Glutamatergic neuron (in vitro differentiated cells): ENCODE measurements around the gene COX5A. TPM values are rescaled to one million over a fixed set of nuclear protein-coding genes. Genes with fewer than 3 reads are reported as not detected.
A peak's percentile ranks its signal among the peaks of the same experiment; 100 is the strongest.
"Not testable (repeated sequence)": the region's sequence is repeated elsewhere in the genome, so short reads cannot be mapped to it uniquely, and the experiment has no call there.

ENCODE experiments used
- DNase-seq: peaks from one replicate; pipeline ENCODE4 v3.0.0; 2022
- H3K27ac Mint-ChIP-seq: one replicate; pipeline ENCODE4 v1.8.0; 2020; ENCODE audit warnings: mild to moderate bottlenecking, mixed read lengths, inconsistent platforms; ENCODE audit not compliant: unreplicated experiment
- H3K27me3 Mint-ChIP-seq: one replicate; pipeline ENCODE4 v1.8.0; 2020; ENCODE audit warnings: mild to moderate bottlenecking, moderate library complexity, mixed read lengths, inconsistent platforms; ENCODE audit not compliant: unreplicated experiment
- H3K36me3 Mint-ChIP-seq: one replicate; pipeline ENCODE4 v1.8.0; 2020; ENCODE audit warnings: mild to moderate bottlenecking, mixed read lengths, inconsistent platforms; ENCODE audit not compliant: unreplicated experiment
- H3K4me1 Mint-ChIP-seq: one replicate; pipeline ENCODE4 v1.8.0; 2020; ENCODE audit warnings: mild to moderate bottlenecking, low read depth, mixed read lengths, inconsistent platforms; ENCODE audit not compliant: unreplicated experiment
- H3K4me3 Mint-ChIP-seq: one replicate; pipeline ENCODE4 v1.8.0; 2020; ENCODE audit warnings: mild to moderate bottlenecking, mixed read lengths, inconsistent platforms; ENCODE audit not compliant: unreplicated experiment
- H3K9me3 Mint-ChIP-seq: one replicate; pipeline ENCODE4 v1.8.0; 2020; ENCODE audit warnings: mild to moderate bottlenecking, moderate library complexity, mixed read lengths, inconsistent platforms; ENCODE audit not compliant: unreplicated experiment
- total RNA-seq: library from RNA; stranded (reverse); fragmentation: NEBNext Ultra II Directional; extraction: Animal tissue kit (Norgen Biotek cat#: 25700); gene quantifications from one replicate; pipeline ENCODE4 v1.2.1, GENCODE V29; 2021; ENCODE audit not compliant: unreplicated experiment
- TF ChIP-seq, protein P1 (sequence below): fragments of 200-600 bp; sonication (generic); IDR thresholded peaks from one replicate; pipeline ENCODE4 v1.5.0; 2021; ENCODE audit not compliant: partially characterized antibody, unreplicated experiment

COX5A gene
- total RNA-seq, 1 donor from 2014 or later = 219 TPM

DNA sequence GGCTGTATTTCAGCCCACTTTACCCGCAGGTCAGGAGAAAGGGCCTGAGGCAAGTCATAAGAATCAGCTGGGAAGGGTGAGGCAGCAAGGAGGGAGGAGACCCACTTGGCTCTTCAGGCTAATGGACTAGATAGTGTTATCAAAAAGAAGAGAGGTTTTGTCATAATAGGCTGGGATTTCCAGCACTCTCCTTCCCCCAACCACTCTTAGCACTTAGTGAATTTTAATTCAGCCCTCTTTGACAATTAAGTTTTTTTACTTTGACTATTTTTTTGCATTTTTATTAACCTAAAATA lies 47.3 kb downstream of the COX5A start:
- TF ChIP-seq, protein P1, sequence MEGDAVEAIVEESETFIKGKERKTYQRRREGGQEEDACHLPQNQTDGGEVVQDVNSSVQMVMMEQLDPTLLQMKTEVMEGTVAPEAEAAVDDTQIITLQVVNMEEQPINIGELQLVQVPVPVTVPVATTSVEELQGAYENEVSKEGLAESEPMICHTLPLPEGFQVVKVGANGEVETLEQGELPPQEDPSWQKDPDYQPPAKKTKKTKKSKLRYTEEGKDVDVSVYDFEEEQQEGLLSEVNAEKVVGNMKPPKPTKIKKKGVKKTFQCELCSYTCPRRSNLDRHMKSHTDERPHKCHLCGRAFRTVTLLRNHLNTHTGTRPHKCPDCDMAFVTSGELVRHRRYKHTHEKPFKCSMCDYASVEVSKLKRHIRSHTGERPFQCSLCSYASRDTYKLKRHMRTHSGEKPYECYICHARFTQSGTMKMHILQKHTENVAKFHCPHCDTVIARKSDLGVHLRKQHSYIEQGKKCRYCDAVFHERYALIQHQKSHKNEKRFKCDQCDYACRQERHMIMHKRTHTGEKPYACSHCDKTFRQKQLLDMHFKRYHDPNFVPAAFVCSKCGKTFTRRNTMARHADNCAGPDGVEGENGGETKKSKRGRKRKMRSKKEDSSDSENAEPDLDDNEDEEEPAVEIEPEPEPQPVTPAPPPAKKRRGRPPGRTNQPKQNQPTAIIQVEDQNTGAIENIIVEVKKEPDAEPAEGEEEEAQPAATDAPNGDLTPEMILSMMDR = no peak
- H3K4me1 Mint-ChIP-seq = peaks cover 6% of the 10 kb centered on the region
- no peaks in the 10 kb centered on the region for H3K36me3 Mint-ChIP-seq
- peak overlapping the region; percentile 95 for H3K27ac Mint-ChIP-seq
- H3K4me3 Mint-ChIP-seq = peak overlapping the region; percentile 87
- H3K9me3 Mint-ChIP-seq = peaks cover 4% of the 10 kb centered on the region
- DNase-seq = no peak
- peaks cover 2% of the 10 kb centered on the region for H3K27me3 Mint-ChIP-seq

DNA sequence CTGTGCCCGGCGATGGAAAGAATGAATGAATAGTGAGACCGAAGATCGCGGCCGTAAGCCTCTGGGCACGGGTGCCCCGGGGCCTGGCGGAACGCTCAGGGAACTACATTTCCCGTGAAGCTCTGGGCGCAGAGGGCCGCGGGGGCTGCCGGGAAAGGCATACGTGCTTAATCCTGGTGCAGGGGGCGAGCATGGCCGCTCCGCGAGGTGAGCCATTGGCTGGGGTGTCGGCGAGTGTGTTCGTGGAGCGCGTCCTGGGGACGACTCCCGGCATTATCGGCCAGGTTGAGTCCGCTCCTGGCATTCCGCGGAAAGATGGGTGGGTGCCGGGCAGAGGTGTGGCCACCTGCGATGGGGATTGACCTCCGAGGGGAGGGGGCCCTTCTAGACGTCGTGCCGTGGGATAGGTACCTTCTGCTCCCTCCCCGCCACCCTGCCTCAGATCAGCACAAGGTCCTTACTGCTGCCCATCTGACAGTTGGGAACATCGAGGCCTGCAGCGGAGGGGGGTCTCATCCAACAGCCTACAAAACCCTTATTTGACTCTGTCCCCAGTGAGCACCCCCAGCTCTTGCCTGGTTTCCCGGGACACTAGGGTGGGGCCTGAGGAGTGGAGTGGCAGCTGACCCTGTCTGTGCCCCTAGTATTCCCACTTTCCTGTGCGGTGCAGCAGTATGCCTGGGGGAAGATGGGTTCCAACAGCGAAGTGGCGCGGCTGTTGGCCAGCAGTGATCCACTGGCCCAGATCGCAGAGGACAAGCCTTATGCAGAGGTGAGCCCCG lies 47.8 kb downstream of the COX5A start, which contains the start of gene MPI:
Gene MPI, plus strand, starts transcription at position 160 of the 782 bp plus-strand sequence. Its CDS starts 32 bp downstream, at position 192.
- peak within 1 kb of the TSS; percentile 87 for H3K4me3 Mint-ChIP-seq
- H3K36me3 Mint-ChIP-seq = no peaks in the 10 kb centered on the region
- TF ChIP-seq, protein P1 = peak; percentile 33
- DNase-seq = peak; percentile 94
- peaks cover 2% of the 10 kb centered on the region for H3K27me3 Mint-ChIP-seq
- peaks cover 4% of the 10 kb centered on the region for H3K9me3 Mint-ChIP-seq
- H3K27ac Mint-ChIP-seq = peak within 1 kb of the TSS; percentile 95
- H3K4me1 Mint-ChIP-seq = peaks cover 6% of the 10 kb centered on the region

DNA sequence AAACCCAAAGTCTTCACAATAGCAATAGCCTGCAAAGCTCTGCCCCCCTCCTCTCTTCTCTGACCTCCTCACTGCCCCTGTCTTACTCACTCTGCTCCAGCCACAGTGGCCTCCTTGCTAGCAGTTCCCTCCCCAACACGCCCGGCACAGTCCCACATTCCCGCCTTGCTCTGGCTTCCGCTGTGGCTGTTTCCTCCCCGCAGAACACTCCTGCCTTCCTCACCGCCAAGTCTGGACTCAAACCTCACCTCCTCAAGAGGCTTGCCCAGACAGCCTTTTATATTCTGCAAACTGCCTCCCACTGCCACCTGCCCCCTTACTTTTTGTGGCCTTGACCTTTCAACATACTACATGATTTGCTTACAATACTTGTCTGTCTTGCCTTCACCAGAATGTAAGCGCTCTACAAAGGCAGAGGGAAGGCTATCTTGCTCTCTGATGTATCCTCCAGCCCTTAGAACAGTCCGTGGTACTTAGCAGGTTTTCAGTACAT lies 48.4 kb downstream of the COX5A start:
- peaks cover 6% of the 10 kb centered on the region for H3K4me1 Mint-ChIP-seq
- peak overlapping the region; percentile 87 for H3K4me3 Mint-ChIP-seq
- TF ChIP-seq, protein P1 = no peak
- peaks cover 4% of the 10 kb centered on the region for H3K9me3 Mint-ChIP-seq
- no peaks in the 10 kb centered on the region for H3K36me3 Mint-ChIP-seq
- peak; percentile 38 for DNase-seq
- H3K27ac Mint-ChIP-seq = peak overlapping the region; percentile 95
- H3K27me3 Mint-ChIP-seq = peaks cover 2% of the 10 kb centered on the region

DNA sequence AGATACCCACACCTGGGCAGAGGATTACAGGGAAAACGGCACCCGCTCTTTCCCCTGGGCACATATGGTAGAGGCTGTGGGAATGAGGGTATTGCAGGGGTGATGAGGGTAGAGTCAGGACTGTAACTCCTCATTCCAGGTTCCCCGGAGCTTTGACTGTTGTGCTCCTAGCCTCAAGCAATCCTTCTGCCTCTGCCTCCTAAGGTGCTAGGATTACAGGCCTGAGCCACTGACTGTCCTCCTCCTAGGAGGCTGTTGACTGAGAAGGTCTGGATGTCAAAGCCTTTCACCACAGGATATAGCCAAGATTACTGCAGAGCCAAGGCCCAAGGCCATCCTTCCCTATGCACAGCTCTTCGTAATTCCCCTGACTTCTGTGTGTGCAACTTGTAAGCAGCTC lies 49.2 kb downstream of the COX5A start:
- Mint-ChIP-seq H3K4me1 (peaks cover 6% of the 10 kb centered on the region), H3K9me3 (peaks cover 4% of the 10 kb centered on the region), H3K4me3 (peak overlapping the region; percentile 55), H3K27ac (peak overlapping the region; percentile 95), H3K27me3 (peaks cover 2% of the 10 kb centered on the region), H3K36me3 (no peaks in the 10 kb centered on the region)
- DNase-seq = no peak
- TF ChIP-seq, protein P1 = no peak

DNA sequence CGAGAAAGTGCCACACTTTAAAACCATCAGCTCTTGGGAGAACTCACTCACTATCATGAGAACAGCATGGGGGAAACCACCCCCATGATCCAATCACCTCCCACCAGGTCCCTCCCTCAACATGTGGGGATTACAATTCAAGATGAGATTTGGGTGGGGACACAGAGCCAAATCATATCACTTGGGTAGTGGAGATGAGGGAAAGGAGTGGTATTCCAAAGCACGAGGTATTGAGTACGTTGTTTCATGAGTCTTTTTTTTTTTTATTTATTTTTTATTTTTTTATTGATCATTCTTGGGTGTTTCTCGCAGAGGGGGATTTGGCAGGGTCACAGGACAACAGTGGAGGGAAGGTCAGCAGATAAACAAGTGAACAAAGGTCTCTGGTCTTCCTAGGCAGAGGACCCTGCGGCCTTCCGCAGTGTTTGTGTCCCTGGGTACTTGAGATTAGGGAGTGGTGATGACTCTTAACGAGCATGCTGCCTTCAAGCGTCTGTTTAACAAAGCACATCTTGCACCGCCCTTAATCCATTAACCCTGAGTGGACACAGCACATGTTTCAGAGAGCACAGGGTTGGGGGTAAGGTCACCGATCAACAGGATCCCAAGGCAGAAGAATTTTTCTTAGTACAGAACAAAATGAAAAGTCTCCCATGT lies 50.2 kb downstream of the COX5A start:
- H3K27ac Mint-ChIP-seq = not testable (repeated sequence)

More for the DNA sequence above, 50.2 kb downstream of the COX5A start:
- not testable (repeated sequence) for H3K27me3 Mint-ChIP-seq, DNase-seq, H3K4me3 Mint-ChIP-seq, H3K36me3 Mint-ChIP-seq, H3K9me3 Mint-ChIP-seq, H3K4me1 Mint-ChIP-seq
